Measurements from ENCODE around the gene COPB2. TPM values are rescaled to one million over a fixed set of nuclear protein-coding genes. Genes with fewer than 3 reads are reported as not detected.
A peak's percentile ranks its signal among the peaks of the same experiment; 100 is the strongest.

Gene COPB2
- total RNA-seq, 2 donors from 2014 or later: 161 to 184 TPM

GRCh38 chr3:139358841-139359562, 30.4 kb downstream of the COPB2 start:
- Mint-ChIP-seq H3K27me3 (ENCODE audit: insufficient read depth) (no peaks in the 10 kb centered on the region), H3K4me3 (no peak overlapping the region), H3K27ac (no peak overlapping the region), H3K9me3 (no peaks in the 10 kb centered on the region), H3K4me1 (peaks cover 20% of the 10 kb centered on the region), H3K36me3 (ENCODE audit: low read depth) (peaks cover 78% of the 10 kb centered on the region)
- Histone ChIP-seq H3K27me3 (ENCODE audit: control insufficient read depth, insufficient read depth, low read length, poor library complexity, severe bottlenecking) (no peaks in the 10 kb centered on the region), H3K9ac (ENCODE audit: extremely low read depth, low read length, poor library complexity, severe bottlenecking) (no peak overlapping the region), H3K36me3 (ENCODE audit: control insufficient read depth, insufficient read depth, low read length) (peaks cover 98% of the 10 kb centered on the region), H3K27ac (ENCODE audit: low read depth, low read length) (peak overlapping the region; percentile 71), H3K4me1 (ENCODE audit: control insufficient read depth, insufficient read depth, low read length) (peaks cover 9% of the 10 kb centered on the region), H3K4me3 (ENCODE audit: low read length) (peak overlapping the region; percentile 9), H3K9me3 (ENCODE audit: control insufficient read depth, low read length) (no peaks in the 10 kb centered on the region)
- no peak for DNase-seq
- no peak for TF ChIP-seq CTCF (conservative IDR thresholded peaks at IDR 0.05)
- 44 to 78% methylated on average over 1 to 3 of the region's 3 CpGs for WGBS, 2 experiments (ENCODE audit: insufficient coverage in 1 of 2, insufficient read length in 1 of 2)

GRCh38 chr3:139357899-139358298, 31.5 kb downstream of the COPB2 start:
- Histone ChIP-seq H3K36me3 (ENCODE audit: control insufficient read depth, insufficient read depth, low read length) (peaks cover 95% of the 10 kb centered on the region), H3K4me3 (ENCODE audit: low read length) (no peak overlapping the region), H3K4me1 (ENCODE audit: control insufficient read depth, insufficient read depth, low read length) (peaks cover 9% of the 10 kb centered on the region), H3K9me3 (ENCODE audit: control insufficient read depth, low read length) (no peaks in the 10 kb centered on the region), H3K9ac (ENCODE audit: extremely low read depth, low read length, poor library complexity, severe bottlenecking) (no peak overlapping the region), H3K27ac (ENCODE audit: low read depth, low read length) (no peak overlapping the region), H3K27me3 (ENCODE audit: control insufficient read depth, insufficient read depth, low read length, poor library complexity, severe bottlenecking) (no peaks in the 10 kb centered on the region)
- no peak for DNase-seq
- TF ChIP-seq CTCF (conservative IDR thresholded peaks at IDR 0.05): no peak
- Mint-ChIP-seq H3K36me3 (ENCODE audit: low read depth) (peaks cover 76% of the 10 kb centered on the region), H3K27ac (no peak overlapping the region), H3K27me3 (ENCODE audit: insufficient read depth) (no peaks in the 10 kb centered on the region), H3K9me3 (no peaks in the 10 kb centered on the region), H3K4me3 (no peak overlapping the region), H3K4me1 (peaks cover 15% of the 10 kb centered on the region)
- WGBS, 2 experiments (ENCODE audit: insufficient coverage in 1 of 2, insufficient read length in 1 of 2): 89 to 96% methylated on average over 3 to 4 of the region's 4 CpGs

- Mint-ChIP-seq H3K27me3 (ENCODE audit: insufficient read depth) (no peaks in the 10 kb centered on the region), H3K9me3 (no peaks in the 10 kb centered on the region), H3K27ac (peak overlapping the region; percentile 65), H3K4me3 (no peak overlapping the region), H3K4me1 (peaks cover 15% of the 10 kb centered on the region), H3K36me3 (ENCODE audit: low read depth) (peaks cover 67% of the 10 kb centered on the region)
- Histone ChIP-seq H3K4me1 (ENCODE audit: control insufficient read depth, insufficient read depth, low read length) (peaks cover 9% of the 10 kb centered on the region), H3K27ac (ENCODE audit: low read depth, low read length) (no peak overlapping the region), H3K36me3 (ENCODE audit: control insufficient read depth, insufficient read depth, low read length) (peaks cover 94% of the 10 kb centered on the region), H3K9ac (ENCODE audit: extremely low read depth, low read length, poor library complexity, severe bottlenecking) (no peak overlapping the region), H3K4me3 (ENCODE audit: low read length) (no peak overlapping the region), H3K27me3 (ENCODE audit: control insufficient read depth, insufficient read depth, low read length, poor library complexity, severe bottlenecking) (no peaks in the 10 kb centered on the region), H3K9me3 (ENCODE audit: control insufficient read depth, low read length) (no peaks in the 10 kb centered on the region)
- no peak for TF ChIP-seq CTCF (conservative IDR thresholded peaks at IDR 0.05)
- no peak for DNase-seq
- WGBS, 2 experiments (ENCODE audit: insufficient coverage in 1 of 2, insufficient read length in 1 of 2): 75 to 100% methylated on average over 1 of the region's 1 CpG
Measured at GRCh38 chr3:139355891-139356290, 33.6 kb downstream of the COPB2 start.
